OCI-LY7 (cell line): ENCODE measurements around the gene CAMK4. TPM values are rescaled to one million over a fixed set of nuclear protein-coding genes. Genes with fewer than 3 reads are reported as not detected.

Experiments used
- BruUV-seq: library from RNA; stranded (reverse); fragments of 400-500 nt; replicated peaks from 2 replicates; lab custom pipeline; 2021; lab: Mats Ljungman, UMichigan
- CTCF ChIA-PET: fragments of 300-600 bp; sonication (Branson Sonifier 250); formaldehyde crosslinking; loops from one replicate; lab custom pipeline; 2022; ENCODE audit warnings: antibody characterized with exemption; ENCODE audit not compliant: unreplicated experiment; lab: Charles Lee
- POLR2A ChIA-PET: fragments of 300-600 bp; sonication (Branson Sonifier 250); formaldehyde crosslinking; loops from one replicate; lab custom pipeline; 2022; ENCODE audit warnings: antibody characterized with exemption; lab: Charles Lee
- DNase-seq: peaks from one replicate; pipeline ENCODE4 v3.0.0-alpha.2; 2015; ENCODE audit warnings: low spot score
- H2AFZ ChIP-seq: fragments of 200-600 bp; sonication (generic), shearing (Covaris generic); 2 replicates; pipeline ENCODE4 v1.6.1; 2014; ENCODE audit warnings: mild to moderate bottlenecking, antibody characterized with exemption, low read length, moderate library complexity
- H3K27ac ChIP-seq: fragments of 200-600 bp; sonication (generic); 2 replicates; pipeline ENCODE4 v1.5.1; 2014; ENCODE audit warnings: mixed run types, low read depth, mild to moderate bottlenecking, moderate library complexity, low read length, inconsistent platforms; ENCODE audit not compliant: poor library complexity, severe bottlenecking
- H3K36me3 ChIP-seq: fragments of 200-600 bp; sonication (generic); 2 replicates; pipeline ENCODE4 v1.6.1; 2014; ENCODE audit warnings: mild to moderate bottlenecking, antibody characterized with exemption, low read length, moderate library complexity, mixed read lengths; ENCODE audit not compliant: insufficient read depth
- H3K4me1 ChIP-seq: fragments of 200-600 bp; sonication (generic); 2 replicates; pipeline ENCODE4 v1.5.1; 2014; ENCODE audit warnings: mild to moderate bottlenecking, low read length; ENCODE audit not compliant: insufficient read depth, poor library complexity, severe bottlenecking
- H3K4me2 ChIP-seq: fragments of 200-600 bp; sonication (generic); 2 replicates; pipeline ENCODE4 v1.6.1; 2014; ENCODE audit warnings: mild to moderate bottlenecking, low read length
- H3K4me3 ChIP-seq: fragments of 200-600 bp; sonication (generic); 2 replicates; pipeline ENCODE4 v1.5.1; 2014; ENCODE audit warnings: mild to moderate bottlenecking, low read depth, low read length; ENCODE audit not compliant: poor library complexity, severe bottlenecking
- H3K79me2 ChIP-seq: fragments of 200-600 bp; sonication (generic); 2 replicates; pipeline ENCODE4 v1.6.1; 2016; ENCODE audit warnings: low read depth, mild to moderate bottlenecking, low read length, moderate library complexity, mixed read lengths; ENCODE audit not compliant: insufficient read depth
- H3K9me2 ChIP-seq: fragments of 200-600 bp; sonication (generic); 2 replicates; pipeline ENCODE4 v1.6.1; 2016; ENCODE audit warnings: mild to moderate bottlenecking, low read length, mixed read lengths; ENCODE audit not compliant: insufficient read depth
- H3K9me3 ChIP-seq: fragments of 200-600 bp; sonication (generic); 2 replicates; pipeline ENCODE4 v1.6.1; 2014; ENCODE audit warnings: mild to moderate bottlenecking, mixed run types, low read length, mixed read lengths
- H4K20me1 ChIP-seq: fragments of 200-600 bp; sonication (generic); 2 replicates; pipeline ENCODE4 v1.6.1; 2014; ENCODE audit warnings: mild to moderate bottlenecking, antibody characterized with exemption, low read length, moderate library complexity, mixed read lengths; ENCODE audit not compliant: insufficient read depth
- EZH2phosphoT487 ChIP-seq: fragments of 200-600 bp; sonication (generic); IDR thresholded peaks from 2 replicates; pipeline ENCODE4 v1.6.1; 2018; ENCODE audit warnings: low read depth, borderline replicate concordance, mild to moderate bottlenecking, mixed run types, antibody characterized with exemption, low read length, moderate library complexity, mixed read lengths
- intact Hi-C: fragments of 100-400 bp; cut with micrococcal nuclease; formaldehyde crosslinking; loops from one replicate; pipeline ENCODE4 v1.10.0; 2022; ENCODE audit not compliant: unreplicated experiment
- total RNA-seq, 2 experiments: library from RNA; depleted of rRNA in 1 of 2; stranded (reverse); fragments of >200 nt in 1 of 2; shearing (Covaris generic) in 1 of 2; gene quantifications; 2 replicates each; pipeline ENCODE4 v1.2.3, GENCODE V29; 2014 to 2022
- TF ChIP-seq, protein P1 (sequence below): fragments of 200-600 bp; sonication (generic); conservative IDR thresholded peaks from 2 replicates; pipeline ENCODE4 v1.5.1; 2014; ENCODE audit warnings: mild to moderate bottlenecking, antibody characterized with exemption, low read length, moderate library complexity, mixed read lengths

The CAMK4 gene
- total RNA-seq, 2 experiments from 2014 or later = 25.4 to 40.2 TPM

DNA sequence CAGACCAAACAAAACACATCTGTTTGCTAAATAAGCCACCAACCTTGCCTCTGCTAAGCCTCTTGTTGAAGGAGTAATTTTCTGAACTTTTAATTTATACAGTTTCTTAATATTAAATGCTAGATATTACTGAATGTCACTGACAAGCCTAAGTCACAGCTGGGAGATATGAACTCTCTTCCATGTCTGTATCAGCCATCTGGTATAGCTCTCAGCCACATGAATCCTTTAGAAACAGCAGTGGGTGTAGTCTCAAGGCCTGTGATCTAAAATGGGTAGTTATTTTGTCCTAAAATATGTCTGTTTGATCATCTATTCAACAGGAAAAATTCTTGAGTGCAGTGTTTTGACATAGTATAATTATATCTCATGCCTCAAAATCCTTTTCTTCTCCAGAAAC is 97.2 kb downstream of the CAMK4 start:
- Histone ChIP-seq H3K4me1 (no peaks in the 10 kb centered on the region), H3K79me2 (no peaks in the 10 kb centered on the region), H3K9me3 (no peaks in the 10 kb centered on the region), H2AFZ (no peak overlapping the region), H3K27ac (no peak overlapping the region), H3K4me3 (no peak overlapping the region), H4K20me1 (no peaks in the 10 kb centered on the region), H3K4me2 (no peak overlapping the region), H3K9me2 (no peaks in the 10 kb centered on the region), H3K36me3 (no peaks in the 10 kb centered on the region)
- ChIA-PET POLR2A (interaction anchor here (0.6 kb wide), 1 partner anchor 1871 kb away, joined by 4 read pairs; no protein-coding TSS in a partner anchor), CTCF (no interaction called here)
- DNase-seq = no peak
- no TSS peak for BruUV-seq
- intact Hi-C loops = no loop called here
- no peak for TF ChIP-seq EZH2phosphoT487
- TF ChIP-seq, protein P1, sequence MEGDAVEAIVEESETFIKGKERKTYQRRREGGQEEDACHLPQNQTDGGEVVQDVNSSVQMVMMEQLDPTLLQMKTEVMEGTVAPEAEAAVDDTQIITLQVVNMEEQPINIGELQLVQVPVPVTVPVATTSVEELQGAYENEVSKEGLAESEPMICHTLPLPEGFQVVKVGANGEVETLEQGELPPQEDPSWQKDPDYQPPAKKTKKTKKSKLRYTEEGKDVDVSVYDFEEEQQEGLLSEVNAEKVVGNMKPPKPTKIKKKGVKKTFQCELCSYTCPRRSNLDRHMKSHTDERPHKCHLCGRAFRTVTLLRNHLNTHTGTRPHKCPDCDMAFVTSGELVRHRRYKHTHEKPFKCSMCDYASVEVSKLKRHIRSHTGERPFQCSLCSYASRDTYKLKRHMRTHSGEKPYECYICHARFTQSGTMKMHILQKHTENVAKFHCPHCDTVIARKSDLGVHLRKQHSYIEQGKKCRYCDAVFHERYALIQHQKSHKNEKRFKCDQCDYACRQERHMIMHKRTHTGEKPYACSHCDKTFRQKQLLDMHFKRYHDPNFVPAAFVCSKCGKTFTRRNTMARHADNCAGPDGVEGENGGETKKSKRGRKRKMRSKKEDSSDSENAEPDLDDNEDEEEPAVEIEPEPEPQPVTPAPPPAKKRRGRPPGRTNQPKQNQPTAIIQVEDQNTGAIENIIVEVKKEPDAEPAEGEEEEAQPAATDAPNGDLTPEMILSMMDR = no peak

DNA sequence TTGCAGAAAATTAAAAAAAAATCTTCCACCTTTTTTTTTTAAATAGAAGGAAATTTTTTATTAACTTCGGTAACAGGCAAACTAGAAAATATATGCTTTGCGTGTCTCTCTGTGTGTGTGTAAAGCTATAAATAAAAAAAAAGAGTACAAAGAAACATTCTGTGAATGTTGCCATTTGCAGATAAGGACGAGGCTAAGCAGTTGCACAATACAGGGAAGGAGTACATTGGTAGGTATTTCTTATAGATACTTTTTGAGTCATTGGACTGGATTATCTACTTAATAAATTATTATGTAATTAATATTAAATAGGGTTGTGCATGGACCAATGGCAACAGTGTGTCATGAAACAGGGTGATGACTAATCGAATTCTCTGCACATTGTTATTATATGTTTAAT is 102.4 kb downstream of the CAMK4 start:
- Histone ChIP-seq H2AFZ (no peak overlapping the region), H3K4me3 (no peak overlapping the region), H3K36me3 (no peaks in the 10 kb centered on the region), H3K9me2 (no peaks in the 10 kb centered on the region), H3K4me1 (no peaks in the 10 kb centered on the region), H3K9me3 (no peaks in the 10 kb centered on the region), H4K20me1 (no peaks in the 10 kb centered on the region), H3K27ac (no peak overlapping the region), H3K4me2 (no peak overlapping the region), H3K79me2 (no peaks in the 10 kb centered on the region)
- no TSS peak for BruUV-seq
- CTCF ChIA-PET = no interaction called here
- no peak for DNase-seq
- intact Hi-C loops = no loop called here
- no peak for TF ChIP-seq EZH2phosphoT487
- TF ChIP-seq, protein P1 = no peak
- POLR2A ChIA-PET = interaction anchor here (0.9 kb wide), 2 partner anchors 15 to 34 kb away, joined by 3 read pairs; no protein-coding TSS in a partner anchor

DNA sequence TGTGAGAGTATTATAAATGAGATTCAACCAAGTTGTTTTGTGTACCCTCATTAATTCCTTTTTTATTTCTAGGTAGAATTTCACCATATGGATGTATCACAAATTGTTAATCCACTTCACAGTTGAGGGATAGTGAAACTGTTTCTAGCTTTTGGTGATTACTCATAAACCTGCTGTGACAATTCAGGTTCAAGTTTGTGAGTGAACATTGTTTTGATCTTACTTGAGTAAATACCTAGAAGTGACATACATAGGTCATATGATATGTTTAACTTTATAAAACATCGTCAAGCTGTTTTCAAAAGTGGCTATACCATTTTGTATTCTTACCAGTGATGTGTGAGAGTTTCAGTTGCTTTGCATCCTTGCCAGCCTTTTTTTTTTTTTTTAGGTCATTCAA is 112.9 kb downstream of the CAMK4 start:
- H2AFZ ChIP-seq = no peak overlapping the region
- ChIA-PET POLR2A (interaction anchor here (0.7 to 1.2 kb wide), 3 partner anchors 11 to 1650 kb away, joined by 3 to 5 read pairs (median 5); no protein-coding TSS in a partner anchor), CTCF (no interaction called here)
- H3K4me1 ChIP-seq = no peaks in the 10 kb centered on the region
- no TSS peak for BruUV-seq
- no peak for DNase-seq
- no peak for TF ChIP-seq EZH2phosphoT487
- TF ChIP-seq, protein P1 = no peak
- H3K4me2 ChIP-seq = no peak overlapping the region
- intact Hi-C loops = no loop called here
- no peaks in the 10 kb centered on the region; the same call in 1 of the 2 replicates for H3K79me2 ChIP-seq
- no peaks in the 10 kb centered on the region for H4K20me1 ChIP-seq
- H3K36me3 ChIP-seq = no peaks in the 10 kb centered on the region
- no peaks in the 10 kb centered on the region for H3K9me3 ChIP-seq
- H3K27ac ChIP-seq = no peak overlapping the region
- no peak overlapping the region for H3K4me3 ChIP-seq
- 0 out of 2 replicates have a peak, but pooled peaks cover 4% of the 10 kb centered on the region for H3K9me2 ChIP-seq
